ENCODE measurements around the gene DCX.
"Not testable (repeated sequence)": the region's sequence is repeated elsewhere in the genome, so short reads cannot be mapped to it uniquely, and the experiment has no call there.

The DCX gene

DNA sequence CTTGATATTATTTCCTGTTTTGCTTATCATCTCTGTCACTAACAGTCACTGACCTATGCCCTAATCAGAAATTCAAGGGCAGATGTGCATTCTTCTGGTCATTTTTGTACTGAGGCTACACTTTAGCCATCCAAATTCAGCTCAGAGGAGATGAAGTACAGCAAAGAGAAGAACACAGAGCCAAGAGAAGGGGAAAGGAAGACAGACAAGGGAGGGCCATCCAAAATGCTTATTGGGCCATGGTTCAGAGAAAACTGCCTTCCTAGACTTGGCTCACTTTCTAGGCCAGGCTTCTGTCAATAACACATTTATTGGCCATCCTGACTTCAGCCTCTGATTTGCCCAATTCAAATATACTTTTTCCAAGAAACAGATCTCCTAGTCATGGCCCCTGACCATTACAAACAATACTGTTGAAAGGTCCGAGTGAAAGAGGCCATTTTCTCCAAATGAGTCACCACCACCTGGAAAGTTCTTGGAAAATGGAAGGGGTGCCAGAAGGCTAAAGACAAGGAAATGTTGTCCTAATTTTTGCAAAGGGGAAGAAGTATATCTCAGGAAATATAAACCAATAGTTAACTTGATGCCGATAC is 56.4 kb downstream of the DCX start:
- no peak overlapping the region for H3K4me3 ChIP-seq (ENCODE audit: low read depth, low read length)
- TF ChIP-seq, protein P1, sequence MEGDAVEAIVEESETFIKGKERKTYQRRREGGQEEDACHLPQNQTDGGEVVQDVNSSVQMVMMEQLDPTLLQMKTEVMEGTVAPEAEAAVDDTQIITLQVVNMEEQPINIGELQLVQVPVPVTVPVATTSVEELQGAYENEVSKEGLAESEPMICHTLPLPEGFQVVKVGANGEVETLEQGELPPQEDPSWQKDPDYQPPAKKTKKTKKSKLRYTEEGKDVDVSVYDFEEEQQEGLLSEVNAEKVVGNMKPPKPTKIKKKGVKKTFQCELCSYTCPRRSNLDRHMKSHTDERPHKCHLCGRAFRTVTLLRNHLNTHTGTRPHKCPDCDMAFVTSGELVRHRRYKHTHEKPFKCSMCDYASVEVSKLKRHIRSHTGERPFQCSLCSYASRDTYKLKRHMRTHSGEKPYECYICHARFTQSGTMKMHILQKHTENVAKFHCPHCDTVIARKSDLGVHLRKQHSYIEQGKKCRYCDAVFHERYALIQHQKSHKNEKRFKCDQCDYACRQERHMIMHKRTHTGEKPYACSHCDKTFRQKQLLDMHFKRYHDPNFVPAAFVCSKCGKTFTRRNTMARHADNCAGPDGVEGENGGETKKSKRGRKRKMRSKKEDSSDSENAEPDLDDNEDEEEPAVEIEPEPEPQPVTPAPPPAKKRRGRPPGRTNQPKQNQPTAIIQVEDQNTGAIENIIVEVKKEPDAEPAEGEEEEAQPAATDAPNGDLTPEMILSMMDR (IDR thresholded peaks at IDR 0.05; ENCODE audit: low read depth, low read length) = no peak

DNA sequence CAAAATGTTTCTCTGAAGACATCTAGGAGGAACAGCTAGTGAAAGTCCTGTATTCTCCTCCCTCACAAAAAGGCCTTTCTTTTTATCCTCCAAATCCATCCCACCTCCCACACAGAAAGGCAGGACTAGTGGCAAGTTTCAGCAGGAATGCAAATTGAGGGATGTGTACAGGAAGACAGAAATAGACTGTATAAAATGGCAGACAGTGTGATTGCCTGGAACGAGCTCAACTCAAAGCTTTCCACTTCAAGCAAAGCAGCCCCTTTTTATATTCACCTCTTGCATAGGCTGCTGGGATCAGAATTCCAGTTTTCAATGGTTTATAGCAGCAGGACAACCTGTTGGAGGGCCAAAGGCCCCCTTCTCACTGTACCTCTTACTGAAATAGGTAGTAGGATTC is 57.5 kb downstream of the DCX start:
- TF ChIP-seq, protein P1 (IDR thresholded peaks at IDR 0.05; ENCODE audit: low read depth, low read length) = no peak

DNA sequence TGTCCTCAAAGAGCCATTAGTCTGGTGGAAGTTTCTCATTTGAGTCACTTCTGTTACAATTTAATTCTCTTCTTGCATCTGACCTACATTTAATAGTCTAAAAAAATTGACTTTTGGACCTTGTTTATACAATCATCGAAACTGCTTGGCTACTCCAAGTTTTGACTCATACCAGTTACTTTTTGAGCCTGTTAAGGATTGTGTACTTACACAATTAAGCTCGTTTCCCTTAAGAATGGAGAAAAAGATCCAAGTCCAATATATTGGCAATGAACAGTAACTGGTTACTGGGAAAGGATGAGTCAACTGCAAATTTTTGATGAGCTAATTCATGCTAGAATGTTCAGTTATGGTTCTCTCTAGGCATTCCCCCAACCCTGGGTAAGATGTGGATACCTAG is 58.2 kb downstream of the DCX start:
- H3K4me3 ChIP-seq (ENCODE audit: low read depth, low read length) = no peak overlapping the region
- TF ChIP-seq, protein P1 (IDR thresholded peaks at IDR 0.05; ENCODE audit: low read depth, low read length) = no peak

More for the DNA sequence above, 57.5 kb downstream of the DCX start:
- no peak overlapping the region for H3K4me3 ChIP-seq (ENCODE audit: low read depth, low read length)

DNA sequence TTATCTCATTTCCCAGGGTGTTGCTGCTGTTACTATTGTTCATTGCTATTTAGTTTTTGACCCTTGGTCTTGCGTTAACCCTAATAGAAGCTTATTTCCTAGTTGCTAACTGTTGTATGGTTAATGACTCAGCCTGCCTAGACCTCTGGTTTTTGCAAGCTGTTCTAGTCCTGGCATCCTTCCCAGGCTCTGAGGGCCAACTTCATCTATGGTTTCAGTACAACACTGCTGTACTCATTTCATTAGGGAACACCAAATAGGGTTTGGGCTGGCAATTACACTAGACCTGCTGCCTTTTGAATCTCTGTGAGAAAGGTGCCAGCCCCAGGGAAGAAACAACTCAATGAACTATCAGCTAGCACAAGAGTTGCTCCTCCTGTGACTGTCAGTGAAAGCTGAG is 59.6 kb downstream of the DCX start:
- TF ChIP-seq, protein P1 (IDR thresholded peaks at IDR 0.05; ENCODE audit: low read depth, low read length) = no peak
- H3K4me3 ChIP-seq (ENCODE audit: low read depth, low read length) = no peak overlapping the region

DNA sequence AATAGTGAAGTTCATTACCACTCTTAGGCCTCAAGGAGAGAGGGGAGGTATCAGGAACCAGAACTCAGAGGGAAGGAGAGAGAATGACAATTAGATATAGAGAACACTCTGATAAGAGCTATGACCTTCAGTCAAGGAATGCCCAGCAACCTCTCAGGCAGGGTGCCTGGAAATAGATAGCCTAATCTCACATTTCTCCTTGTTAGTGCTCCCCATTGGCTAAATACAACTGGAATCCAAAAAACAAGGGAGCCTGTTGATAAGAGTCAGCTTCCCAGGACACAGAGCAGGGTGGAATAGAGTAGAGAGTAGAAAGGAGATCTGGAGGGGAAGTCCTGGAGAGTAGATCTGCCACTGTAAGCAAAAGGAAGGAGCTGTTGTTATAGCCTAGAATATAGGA is 62.1 kb downstream of the DCX start:
- TF ChIP-seq, protein P1 (IDR thresholded peaks at IDR 0.05; ENCODE audit: low read depth, low read length) = no peak

DNA sequence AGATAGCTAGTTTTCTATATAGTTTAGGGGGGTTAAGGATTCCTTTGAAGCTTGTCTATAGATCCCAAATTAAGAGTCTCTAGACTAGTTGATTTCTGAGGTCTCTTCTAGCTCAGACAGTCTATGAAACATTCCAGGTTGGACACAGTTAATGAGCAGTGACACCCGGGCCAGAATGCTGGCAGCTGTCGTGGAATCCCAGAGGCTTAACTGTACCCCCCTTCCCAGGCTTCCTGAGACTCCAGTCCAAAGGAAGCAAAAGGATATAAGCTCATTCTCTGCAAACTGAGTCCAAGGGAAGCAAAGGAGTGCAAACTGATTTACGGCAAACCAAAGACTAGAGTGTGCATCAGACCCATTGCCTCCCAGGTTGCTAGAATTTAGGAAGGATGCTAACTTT is 62.9 kb downstream of the DCX start:
- TF ChIP-seq, protein P1 (IDR thresholded peaks at IDR 0.05; ENCODE audit: low read depth, low read length) = no peak
- H3K4me3 ChIP-seq (ENCODE audit: low read depth, low read length) = no peak overlapping the region

More for the DNA sequence above, 62.1 kb downstream of the DCX start:
- no peak overlapping the region for H3K4me3 ChIP-seq (ENCODE audit: low read depth, low read length)

DNA sequence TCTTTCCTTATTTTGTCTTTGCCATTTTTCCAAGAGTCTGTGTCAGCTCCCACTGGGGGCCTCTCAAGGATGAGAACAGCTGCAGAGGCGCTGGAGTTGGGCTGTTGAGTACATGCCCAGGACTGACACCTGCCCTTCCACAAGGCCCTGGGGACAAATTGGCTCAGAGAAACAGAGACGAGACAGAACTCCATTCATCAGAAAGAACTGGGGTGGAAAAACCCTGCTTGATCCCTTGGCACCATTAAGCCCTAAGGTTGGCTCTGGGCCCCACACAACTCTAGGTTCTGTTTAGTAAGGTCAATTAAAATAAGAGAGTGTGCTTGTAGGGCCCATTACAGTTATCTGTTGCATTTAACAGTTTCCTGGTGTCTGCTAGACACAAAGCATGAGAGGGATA is 63.6 kb downstream of the DCX start:
- TF ChIP-seq, protein P1 (IDR thresholded peaks at IDR 0.05; ENCODE audit: low read depth, low read length) = no peak
- H3K4me3 ChIP-seq (ENCODE audit: low read depth, low read length) = no peak overlapping the region

DNA sequence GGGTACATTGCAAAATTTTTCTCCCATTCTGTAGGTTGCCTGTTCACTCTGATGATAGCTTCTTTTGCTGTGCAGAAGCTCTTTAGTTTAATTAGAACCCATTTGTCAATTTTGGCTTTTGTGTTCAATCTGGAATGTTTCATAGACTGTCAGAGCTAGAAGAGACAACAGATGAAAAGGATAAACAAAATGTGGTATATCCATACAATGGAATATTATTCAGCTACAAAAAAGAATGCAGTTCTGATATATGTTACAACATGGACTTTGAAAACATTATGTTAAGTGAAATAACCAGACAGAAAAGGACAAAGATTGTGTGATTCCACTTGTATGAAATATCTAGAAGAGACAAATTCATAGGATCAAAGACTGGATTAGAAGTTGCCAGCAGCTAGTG is 65.8 kb downstream of the DCX start:
- H3K4me3 ChIP-seq (ENCODE audit: low read depth, low read length) = not testable (repeated sequence)

Measured in WI38 (cell line).